Ovary (tissue), 9 donors: ENCODE results near the gene LOXHD1. TPM values are rescaled to one million over a fixed set of nuclear protein-coding genes. Genes with fewer than 3 reads are reported as not detected.

Experiments
- DNase-seq, 5 donors: peaks; one replicate each; pipeline ENCODE4 v3.0.0-alpha.2; 2019 to 2020
- H3K27ac ChIP-seq, 2 donors: fragments of 200-600 bp; one replicate each; pipeline versions ENCODE4 v1.5.1 to v1.8.0; 2019 to 2022
- H3K27me3 ChIP-seq: fragments of 200-600 bp; one replicate; pipeline ENCODE4 v1.8.0; 2022
- H3K36me3 ChIP-seq: fragments of 200-600 bp; sonication (generic); one replicate; pipeline ENCODE4 v1.5.1; 2019
- H3K4me1 ChIP-seq: one replicate; pipeline ENCODE4 v1.8.1; 2013; ENCODE audit warnings: mild to moderate bottlenecking, moderate library complexity; ENCODE audit not compliant: insufficient read depth
- H3K4me3 ChIP-seq: fragments of 200-600 bp; sonication (generic); one replicate; pipeline ENCODE4 v1.5.1; 2017
- H3K9me3 ChIP-seq, 2 donors: fragments of 200-600 bp in 1 of 2; sonication (generic) in 1 of 2; one replicate each; pipeline versions ENCODE4 v1.5.1 to v1.8.1; 2013 to 2019; ENCODE audit warnings: mild to moderate bottlenecking in 1 of 2, moderate library complexity in 1 of 2
- EP300 ChIP-seq: sonication (generic); formaldehyde crosslinking; IDR thresholded peaks from one replicate; pipeline ENCODE4 v1.6.1; 2017; ENCODE audit warnings: antibody characterized with exemption
- POLR2A ChIP-seq: fragments of 450-650 bp; IDR thresholded peaks from one replicate; pipeline ENCODE4 v1.6.1; 2017; ENCODE audit warnings: antibody characterized with exemption, mild to moderate bottlenecking, moderate library complexity
- WGBS, 3 donors: extraction: QIAGEN DNeasy Blood & Tissue Kit in 1 of 3; methylation state at CpG; one replicate each; pipeline versions ENCODE4 v1.1.5 to v1.1.7; 2013 to 2017; 5-methylcytosine and 5-hydroxymethylcytosine counted together
- intact Hi-C, 4 donors: fragments of 100-400 bp; cut with DNase I; formaldehyde crosslinking; loops; one replicate each; pipeline versions ENCODE4 v1.11.0 to v1.15.1; 2022 to 2023
- polyA plus RNA-seq, 2 donors: library from polyadenylated mRNA; stranded (reverse); fragments of 200-250 nt in 1 of 2; fragments of 350-450 nt in 1 of 2; fragmentation: Illumina TruSeq in 1 of 2; extraction: RNeasy Lipid Tissue Mini Kit (QIAGEN cat#74804) in 1 of 2; gene quantifications; one replicate each; pipeline ENCODE4 v1.2.3, GENCODE V29; 2013 to 2014
- total RNA-seq, 7 donors: library from RNA; depleted of rRNA in 2 of 7; stranded (reverse); fragments of >200 nt in 2 of 7; fragmentation: NEBNext Ultra II Directional in 3 of 7; extraction: Animal tissue kit (Norgen Biotek cat#: 25700) in 3 of 7; gene quantifications; one replicate each; pipeline versions ENCODE4 v1.1.0 to v1.2.4, GENCODE V29; 2016 to 2023
- TF ChIP-seq, protein P1 (sequence below), 3 donors: fragments of 450-650 bp in 2 of 3; fragments of 200-600 bp in 1 of 3; IDR thresholded peaks; one replicate each; pipeline versions ENCODE4 v1.5.1 to v1.8.0; 2016 to 2022; ENCODE audit warnings: antibody characterized with exemption in 3 of 3, mild to moderate bottlenecking in 1 of 3
- donor health status: DM: no; HTN: no; CAD: no; lungs with moderate emphysema.
- donor health status: DM: no; HTN: no; CAD: no.
- donor health status: Bipolar disorder and iron deficiency.
- donor health status: DM: yes; HTN: yes; CAD: no.
- donor health status: DM: no; HTN: no; CAD: no.
- donor health status: DM: yes; HTN: yes; CAD: no.

The LOXHD1 gene
- total and polyA plus RNA-seq, 9 donors, result 0.13 to 1.2 (median 0.31) TPM; not detected in 3

DNA sequence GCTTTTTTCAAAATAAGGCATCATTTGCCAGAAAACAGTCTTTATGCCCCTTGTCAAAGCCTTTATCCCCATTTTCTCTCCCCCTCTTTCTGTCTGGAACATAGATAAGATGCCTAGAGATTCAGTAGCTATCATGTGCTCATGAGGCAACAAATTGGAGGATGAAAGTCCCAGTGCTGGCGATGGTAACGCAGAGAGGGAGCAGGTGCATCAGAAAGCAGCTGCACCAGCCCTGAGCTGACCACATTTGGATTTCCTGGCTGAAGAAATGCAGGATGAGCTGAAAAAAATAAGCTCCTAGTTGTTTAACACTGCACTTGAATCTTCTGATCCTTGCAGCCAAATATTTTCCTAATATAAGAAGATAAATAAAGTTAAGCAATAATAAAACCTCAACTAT lies 48.0 kb downstream of the LOXHD1 start:
- no peak for DNase-seq
- TF ChIP-seq EP300 (no peak), POLR2A (no peak)
- TF ChIP-seq, protein P1, sequence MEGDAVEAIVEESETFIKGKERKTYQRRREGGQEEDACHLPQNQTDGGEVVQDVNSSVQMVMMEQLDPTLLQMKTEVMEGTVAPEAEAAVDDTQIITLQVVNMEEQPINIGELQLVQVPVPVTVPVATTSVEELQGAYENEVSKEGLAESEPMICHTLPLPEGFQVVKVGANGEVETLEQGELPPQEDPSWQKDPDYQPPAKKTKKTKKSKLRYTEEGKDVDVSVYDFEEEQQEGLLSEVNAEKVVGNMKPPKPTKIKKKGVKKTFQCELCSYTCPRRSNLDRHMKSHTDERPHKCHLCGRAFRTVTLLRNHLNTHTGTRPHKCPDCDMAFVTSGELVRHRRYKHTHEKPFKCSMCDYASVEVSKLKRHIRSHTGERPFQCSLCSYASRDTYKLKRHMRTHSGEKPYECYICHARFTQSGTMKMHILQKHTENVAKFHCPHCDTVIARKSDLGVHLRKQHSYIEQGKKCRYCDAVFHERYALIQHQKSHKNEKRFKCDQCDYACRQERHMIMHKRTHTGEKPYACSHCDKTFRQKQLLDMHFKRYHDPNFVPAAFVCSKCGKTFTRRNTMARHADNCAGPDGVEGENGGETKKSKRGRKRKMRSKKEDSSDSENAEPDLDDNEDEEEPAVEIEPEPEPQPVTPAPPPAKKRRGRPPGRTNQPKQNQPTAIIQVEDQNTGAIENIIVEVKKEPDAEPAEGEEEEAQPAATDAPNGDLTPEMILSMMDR (IDR thresholded peaks at IDR 0.05), result no peak
- Histone ChIP-seq H3K27me3 (no peaks in the 10 kb centered on the region), H3K9me3 (no peaks in the 10 kb centered on the region), H3K4me1 (no peaks in the 10 kb centered on the region), H3K4me3 (no peak overlapping the region), H3K27ac (no peak overlapping the region), H3K36me3 (no peaks in the 10 kb centered on the region)
- intact Hi-C loops, result no loop called here
- 59 to 81% (median 59%) methylated on average over 2 of the region's 2 CpGs for WGBS, 3 donors

DNA sequence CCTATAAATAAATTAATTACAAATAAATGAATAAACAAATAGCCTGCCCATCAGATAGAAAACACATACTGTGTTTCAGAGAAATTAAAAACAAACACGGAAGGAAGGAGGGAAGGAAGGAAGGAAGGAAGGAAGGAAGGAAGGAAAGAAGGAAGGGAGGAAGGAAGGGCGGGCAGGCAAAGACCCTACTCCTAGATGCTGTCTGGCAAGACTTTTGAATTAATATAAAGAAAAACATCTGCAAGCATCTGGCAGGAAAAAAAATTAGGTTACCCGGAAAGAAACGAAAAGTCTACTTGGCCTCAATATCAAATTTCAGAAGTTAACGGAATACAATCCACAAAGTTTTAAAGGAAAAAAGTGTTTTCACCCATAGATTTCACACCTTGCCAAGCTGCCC lies 49.1 kb downstream of the LOXHD1 start:
- H3K4me1 ChIP-seq, result no peaks in the 10 kb centered on the region
- TF ChIP-seq, protein P1 (IDR thresholded peaks at IDR 0.05), result no peak
- no peak for TF ChIP-seq EP300
- TF ChIP-seq POLR2A, result no peak
- intact Hi-C loops, result no loop called here
- H3K4me3 ChIP-seq, result no peak overlapping the region
- no peak overlapping the region for H3K27ac ChIP-seq
- no peak for DNase-seq
- H3K36me3 ChIP-seq, result no peaks in the 10 kb centered on the region
- WGBS, 3 donors, result 26 to 36% (median 35%) methylated on average over 5 of the region's 5 CpGs
- no peaks in the 10 kb centered on the region for H3K9me3 ChIP-seq
- no peaks in the 10 kb centered on the region for H3K27me3 ChIP-seq

DNA sequence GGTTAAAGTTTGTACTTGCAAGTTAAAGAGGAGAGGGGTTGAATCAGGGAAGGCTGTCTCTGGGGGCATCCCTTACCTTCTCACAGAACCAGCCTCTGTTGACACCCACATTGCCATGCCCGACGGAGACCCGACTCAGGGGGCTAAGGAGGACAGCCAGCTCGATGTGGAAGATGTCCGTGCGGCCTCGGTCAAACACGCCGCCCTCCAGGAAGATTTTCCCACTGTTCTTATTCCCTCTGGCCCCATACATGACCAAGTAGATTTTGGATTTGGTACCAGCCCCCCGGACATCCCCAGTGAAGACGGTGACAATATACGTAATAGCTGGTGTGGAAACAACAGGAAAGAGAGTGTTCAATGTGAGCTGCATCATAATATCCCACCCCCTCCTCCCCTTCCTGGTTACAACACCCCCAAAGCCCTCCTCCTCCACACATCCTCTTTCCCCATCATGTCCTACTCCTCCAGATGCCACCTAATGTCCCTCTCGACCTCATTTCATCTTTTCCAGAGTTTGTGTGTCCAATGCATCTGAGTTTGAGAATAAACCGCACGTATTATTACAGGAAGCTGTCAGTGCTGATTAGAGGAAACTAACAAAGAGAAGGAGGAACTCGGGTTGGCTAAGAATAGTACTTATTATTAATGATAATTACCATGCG lies 55.7 kb downstream of the LOXHD1 start:
- no peak overlapping the region for H3K27ac ChIP-seq
- no peaks in the 10 kb centered on the region for H3K9me3 ChIP-seq
- no peak overlapping the region for H3K4me3 ChIP-seq
- no peaks in the 10 kb centered on the region for H3K27me3 ChIP-seq
- no peak for DNase-seq
- WGBS, 3 donors, result 63 to 71% (median 65%) methylated on average over 17 of the region's 17 CpGs
- TF ChIP-seq, protein P1 (IDR thresholded peaks at IDR 0.05), result no peak
- TF ChIP-seq EP300 (no peak), POLR2A (no peak)
- intact Hi-C loops, result no loop called here
- H3K4me1 ChIP-seq, result no peaks in the 10 kb centered on the region
- H3K36me3 ChIP-seq, result no peaks in the 10 kb centered on the region

DNA sequence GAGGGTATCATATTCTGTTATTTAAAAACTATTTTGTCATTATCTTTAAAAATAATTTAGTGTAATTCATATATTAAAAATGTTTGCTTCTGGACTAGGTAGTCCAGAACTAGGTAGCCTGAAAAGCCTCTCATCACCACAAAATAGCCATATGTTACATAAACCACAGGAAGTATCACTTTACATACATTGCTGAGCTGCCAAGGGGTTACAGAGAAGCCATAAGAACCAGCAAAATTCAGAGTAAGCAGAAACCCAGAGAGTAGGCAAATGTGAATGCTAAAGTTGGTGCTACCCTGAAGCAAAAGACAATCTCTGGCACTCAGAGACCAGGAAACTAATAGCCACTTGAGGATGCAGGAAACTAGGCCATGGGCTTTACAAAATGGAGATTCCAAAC lies 60.9 kb downstream of the LOXHD1 start:
- Histone ChIP-seq H3K4me3 (no peak overlapping the region), H3K27ac (no peak overlapping the region), H3K9me3 (no peaks in the 10 kb centered on the region), H3K27me3 (no peaks in the 10 kb centered on the region), H3K36me3 (no peaks in the 10 kb centered on the region), H3K4me1 (no peaks in the 10 kb centered on the region)
- TF ChIP-seq, protein P1 (IDR thresholded peaks at IDR 0.05), result no peak
- no peak for TF ChIP-seq POLR2A
- DNase-seq, result no peak
- intact Hi-C loops, result no loop called here
